ENCODE results near the gene MAVS. TPM values are rescaled to one million over a fixed set of nuclear protein-coding genes. Genes with fewer than 3 reads are reported as not detected.

Gene MAVS
- total and polyA plus RNA-seq, 4 experiments from 2014 or later = 1.2 to 49.3 (median 26.8) TPM

DNA sequence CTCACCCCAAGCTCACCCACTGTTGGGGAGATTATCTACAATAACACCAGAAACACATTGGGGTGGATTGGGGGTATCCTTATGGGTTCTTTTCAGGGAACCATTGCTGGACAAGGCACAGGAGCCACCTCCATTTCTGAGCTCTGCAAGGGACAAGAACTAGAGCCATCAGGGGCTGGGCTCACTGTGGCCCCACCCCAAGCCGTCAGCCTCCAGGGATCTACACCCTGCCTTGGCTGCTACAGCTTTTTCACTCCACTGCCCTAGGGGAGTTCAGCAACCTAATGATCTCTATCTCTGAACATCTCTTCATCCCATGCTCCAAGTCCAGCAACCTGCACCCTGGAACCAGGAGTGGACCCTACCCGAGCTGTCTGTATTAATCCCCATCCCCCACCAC is 21.2 kb downstream of the MAVS start:
- intact Hi-C loops (cut with micrococcal nuclease) = no loop called here
- Histone ChIP-seq H3K27ac (ENCODE audit: low read depth, low read length) (no peak overlapping the region), H3K4me1 (ENCODE audit: insufficient read depth, low read length) (no peaks in the 10 kb centered on the region), H3K27me3 (ENCODE audit: insufficient read depth, low read length) (no peaks in the 10 kb centered on the region), H3K36me3 (ENCODE audit: insufficient read depth, low read length) (peaks cover 44% of the 10 kb centered on the region), H3K9me3 (ENCODE audit: control insufficient read depth in 1 of 2, low read length in 2 of 2) (no peaks in the 10 kb centered on the region), H3K4me3 (ENCODE audit: low read length in 2 of 2) (no peak overlapping the region)
- ChIA-PET CTCF (ENCODE audit: partially characterized antibody) (interaction anchor here (0.6 to 1.2 kb wide), 4 partner anchors 9 to 203 kb away, joined by 3 to 5 read pairs (median 4); no protein-coding TSS in a partner anchor), POLR2A (ENCODE audit: partially characterized antibody) (interaction anchor here (0.9 to 1.3 kb wide), 2 partner anchors 12 to 80 kb away, joined by 3 to 4 read pairs; no protein-coding TSS in a partner anchor)
- Mint-ChIP-seq H3K36me3 (peaks cover 19 to 50% of the 10 kb centered on the region in 2 donors), H3K27me3 (no peaks in the 10 kb centered on the region), H3K4me3 (no peak overlapping the region), H3K27ac (peak overlapping the region in 2 of 7 donors; percentile 6 to 20), H3K9me3 (peaks cover 0 to 1% (median 0%) of the 10 kb centered on the region in 8 donors), H3K4me1 (peaks cover 0 to 5% (median under 1%) of the 10 kb centered on the region in 4 donors)
- no peak for DNase-seq

- peaks cover 0 to 1% (median 0%) of the 10 kb centered on the region in 8 donors for H3K9me3 Mint-ChIP-seq
- intact Hi-C loops (cut with micrococcal nuclease) = no loop called here
- CTCF ChIA-PET (ENCODE audit: partially characterized antibody) = interaction anchor here (0.6 to 1.7 kb wide), 2 partner anchors 15 to 20 kb away, joined by 3 to 5 read pairs; no protein-coding TSS in a partner anchor
- peak overlapping the region in 3 of 7 donors; percentile 10 to 46 (median 31) for H3K27ac Mint-ChIP-seq
- H3K4me3 Mint-ChIP-seq = no peak overlapping the region
- H3K36me3 Mint-ChIP-seq = peaks cover 16 to 45% of the 10 kb centered on the region in 2 donors
- Histone ChIP-seq H3K27me3 (ENCODE audit: insufficient read depth, low read length) (no peaks in the 10 kb centered on the region), H3K4me3 (ENCODE audit: low read length in 2 of 2) (no peak overlapping the region), H3K4me1 (ENCODE audit: insufficient read depth, low read length) (no peaks in the 10 kb centered on the region), H3K36me3 (ENCODE audit: insufficient read depth, low read length) (peaks cover 27% of the 10 kb centered on the region), H3K9me3 (ENCODE audit: control insufficient read depth in 1 of 2, low read length in 2 of 2) (no peaks in the 10 kb centered on the region), H3K27ac (ENCODE audit: low read depth, low read length) (no peak overlapping the region)
- POLR2A ChIA-PET (ENCODE audit: partially characterized antibody) = interaction anchor here (1.2 kb wide), 1 partner anchor 44 kb away, joined by 3 read pairs; no protein-coding TSS in a partner anchor
- no peak for DNase-seq
- H3K27me3 Mint-ChIP-seq = no peaks in the 10 kb centered on the region
- peaks cover 4 to 17% (median 5%) of the 10 kb centered on the region in 4 donors for H3K4me1 Mint-ChIP-seq
Measured at GRCh38 chr20:3869839-3870634, 23.4 kb downstream of the MAVS start.

GRCh38 chr20:3871550-3872265 is 25.1 kb downstream of the MAVS start:
- POLR2A ChIA-PET (ENCODE audit: partially characterized antibody) = interaction anchor here (0.6 kb wide), 1 partner anchor 8 kb away, joined by 3 read pairs; no protein-coding TSS in a partner anchor
- intact Hi-C loops (cut with micrococcal nuclease) = no loop called here

DNA sequence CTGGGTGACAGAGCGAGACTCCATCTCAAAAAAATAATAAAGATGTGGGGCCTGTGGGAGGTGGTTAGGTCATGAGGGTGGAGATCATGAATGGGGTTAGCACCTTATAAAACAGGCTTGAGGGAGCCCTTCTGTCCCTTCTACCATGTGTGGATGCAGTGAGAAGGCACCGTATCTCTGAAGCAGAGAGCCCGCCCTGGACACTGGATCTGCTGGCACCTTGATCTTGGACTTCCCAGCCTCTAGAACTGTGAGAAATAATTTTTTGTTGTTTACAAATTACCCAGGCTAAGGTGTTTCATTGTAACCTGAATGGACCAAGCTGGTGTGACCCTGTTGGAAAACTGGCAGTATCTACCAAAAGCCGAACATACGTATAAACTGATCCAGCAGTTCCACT is 26.9 kb downstream of the MAVS start:
- H3K36me3 ChIP-seq (ENCODE audit: insufficient read depth, low read length) = peaks cover 6% of the 10 kb centered on the region
- no peaks in the 10 kb centered on the region for H3K9me3 ChIP-seq (ENCODE audit: control insufficient read depth in 1 of 2, low read length in 2 of 2)
- Mint-ChIP-seq H3K36me3 (peaks cover 21 to 28% of the 10 kb centered on the region in 2 donors), H3K9me3 (peaks cover 0 to 1% (median 0%) of the 10 kb centered on the region in 8 donors), H3K27ac (peak overlapping the region in 1 of 7 donors; percentile 45), H3K27me3 (no peaks in the 10 kb centered on the region), H3K4me3 (no peak overlapping the region), H3K4me1 (peaks cover 4 to 23% (median 7%) of the 10 kb centered on the region in 4 donors)
- H3K4me3 ChIP-seq (ENCODE audit: low read length in 2 of 2) = no peak overlapping the region
- CTCF ChIA-PET (ENCODE audit: partially characterized antibody) = interaction anchor here (1.3 kb wide), 1 partner anchor 18 kb away, joined by 8 read pairs; no protein-coding TSS in a partner anchor
- H3K27me3 ChIP-seq (ENCODE audit: insufficient read depth, low read length) = no peaks in the 10 kb centered on the region
- POLR2A ChIA-PET (ENCODE audit: partially characterized antibody) = interaction anchor here (1.6 kb wide), 1 partner anchor 18 kb away, joined by 4 read pairs; no protein-coding TSS in a partner anchor
- no peak for DNase-seq
- H3K4me1 ChIP-seq (ENCODE audit: insufficient read depth, low read length) = no peaks in the 10 kb centered on the region
- no peak overlapping the region for H3K27ac ChIP-seq (ENCODE audit: low read depth, low read length)
- intact Hi-C loops (cut with micrococcal nuclease) = no loop called here

More at GRCh38 chr20:3871550-3872265, 25.1 kb downstream of the MAVS start:
- Histone ChIP-seq H3K4me1 (ENCODE audit: insufficient read depth, low read length) (no peaks in the 10 kb centered on the region), H3K4me3 (ENCODE audit: low read length in 2 of 2) (no peak overlapping the region), H3K27me3 (ENCODE audit: insufficient read depth, low read length) (no peaks in the 10 kb centered on the region), H3K36me3 (ENCODE audit: insufficient read depth, low read length) (peaks cover 14% of the 10 kb centered on the region), H3K9me3 (ENCODE audit: control insufficient read depth in 1 of 2, low read length in 2 of 2) (no peaks in the 10 kb centered on the region), H3K27ac (ENCODE audit: low read depth, low read length) (no peak overlapping the region)
- CTCF ChIA-PET (ENCODE audit: partially characterized antibody) = interaction anchor here (1.2 to 1.6 kb wide), 3 partner anchors 14 to 17 kb away, joined by 3 to 4 read pairs (median 3); no protein-coding TSS in a partner anchor
- Mint-ChIP-seq H3K27me3 (no peaks in the 10 kb centered on the region), H3K36me3 (peaks cover 16 to 42% of the 10 kb centered on the region in 2 donors), H3K27ac (peak overlapping the region in 3 of 7 donors; percentile 20 to 27 (median 25)), H3K4me1 (peaks cover 4 to 23% (median 7%) of the 10 kb centered on the region in 4 donors), H3K4me3 (no peak overlapping the region), H3K9me3 (peaks cover 0 to 1% (median 0%) of the 10 kb centered on the region in 8 donors)
- DNase-seq = no peak

DNA sequence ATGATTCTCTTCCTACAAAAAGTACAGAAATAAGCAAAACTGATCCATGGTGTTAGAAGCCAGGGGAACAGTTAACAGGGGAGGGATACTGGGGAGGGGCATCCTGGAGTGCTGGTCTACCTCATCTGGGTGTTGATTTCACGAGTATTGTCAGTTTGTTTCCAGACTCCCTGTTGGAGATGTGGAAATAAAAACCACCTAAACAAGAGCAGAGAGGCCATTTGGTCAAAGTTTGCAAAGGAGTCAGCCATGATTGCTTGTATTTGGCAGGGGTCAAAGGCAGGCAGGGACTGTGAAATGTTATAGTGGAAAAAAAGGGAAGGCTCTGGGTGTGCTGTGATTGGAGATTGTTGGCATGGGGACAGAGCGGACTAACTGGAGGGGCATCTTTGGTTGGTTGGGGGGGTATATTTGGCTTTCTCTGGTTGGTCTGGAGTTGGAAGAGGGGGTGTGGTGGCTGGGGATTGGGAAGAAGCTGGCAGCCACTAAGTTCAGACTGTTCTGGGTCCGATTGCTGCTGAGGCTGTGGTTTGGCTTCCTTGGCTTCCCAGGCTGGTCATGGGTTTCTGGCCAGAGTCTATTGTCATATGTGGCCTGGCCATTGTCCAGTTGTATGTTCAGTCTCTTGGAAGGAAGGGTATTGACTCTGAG is 27.7 kb downstream of the MAVS start:
- Histone ChIP-seq H3K36me3 (ENCODE audit: insufficient read depth, low read length) (peaks cover 6% of the 10 kb centered on the region), H3K27ac (ENCODE audit: low read depth, low read length) (no peak overlapping the region), H3K4me1 (ENCODE audit: insufficient read depth, low read length) (no peaks in the 10 kb centered on the region), H3K9me3 (ENCODE audit: control insufficient read depth in 1 of 2, low read length in 2 of 2) (no peaks in the 10 kb centered on the region), H3K27me3 (ENCODE audit: insufficient read depth, low read length) (no peaks in the 10 kb centered on the region), H3K4me3 (ENCODE audit: low read length in 2 of 2) (no peak overlapping the region)
- Mint-ChIP-seq H3K4me3 (peak overlapping the region in 1 of 8 donors; percentile 54), H3K27ac (peak overlapping the region in 4 of 7 donors; percentile 8 to 65 (median 32)), H3K4me1 (peaks cover 4 to 23% (median 7%) of the 10 kb centered on the region in 4 donors), H3K9me3 (peaks cover 0 to 1% (median 0%) of the 10 kb centered on the region in 8 donors), H3K36me3 (peaks cover 21 to 28% of the 10 kb centered on the region in 2 donors), H3K27me3 (no peaks in the 10 kb centered on the region)
- DNase-seq = no peak
- intact Hi-C loops (cut with micrococcal nuclease) = no loop called here
- ChIA-PET CTCF (ENCODE audit: partially characterized antibody) (interaction anchor here (1.3 to 1.5 kb wide), 2 partner anchors 13 to 19 kb away, joined by 3 to 8 read pairs; no protein-coding TSS in a partner anchor), POLR2A (ENCODE audit: partially characterized antibody) (interaction anchor here (1.5 to 1.6 kb wide), 2 partner anchors 18 to 27 kb away, joined by 3 to 4 read pairs; no protein-coding TSS in a partner anchor)

- H3K36me3 ChIP-seq (ENCODE audit: insufficient read depth, low read length) = peaks cover 6% of the 10 kb centered on the region
- peaks cover 4 to 23% (median 7%) of the 10 kb centered on the region in 4 donors for H3K4me1 Mint-ChIP-seq
- H3K4me3 Mint-ChIP-seq = no peak overlapping the region
- H3K4me3 ChIP-seq (ENCODE audit: low read length in 2 of 2) = no peak overlapping the region
- ChIA-PET CTCF (ENCODE audit: partially characterized antibody) (interaction anchor here (1.1 to 1.5 kb wide), 3 partner anchors 12 to 114 kb away, joined by 3 to 4 read pairs (median 3); no protein-coding TSS in a partner anchor), POLR2A (ENCODE audit: partially characterized antibody) (interaction anchor here (1.0 to 1.5 kb wide), 4 partner anchors 9 to 26 kb away, joined by 3 to 4 read pairs (median 3); no protein-coding TSS in a partner anchor)
- no peak overlapping the region for H3K27ac ChIP-seq (ENCODE audit: low read depth, low read length)
- no peaks in the 10 kb centered on the region for H3K27me3 Mint-ChIP-seq
- H3K9me3 ChIP-seq (ENCODE audit: control insufficient read depth in 1 of 2, low read length in 2 of 2) = no peaks in the 10 kb centered on the region
- H3K27me3 ChIP-seq (ENCODE audit: insufficient read depth, low read length) = no peaks in the 10 kb centered on the region
- DNase-seq = no peak
- H3K27ac Mint-ChIP-seq = no peak overlapping the region
- H3K9me3 Mint-ChIP-seq = peaks cover 0 to 1% (median 0%) of the 10 kb centered on the region in 8 donors
- intact Hi-C loops (cut with micrococcal nuclease) = no loop called here
- no peaks in the 10 kb centered on the region for H3K4me1 ChIP-seq (ENCODE audit: insufficient read depth, low read length)
- H3K36me3 Mint-ChIP-seq = peaks cover 21 to 28% of the 10 kb centered on the region in 2 donors
Measured at GRCh38 chr20:3875378-3875974, 28.8 kb downstream of the MAVS start.

Measured in CD4-positive, alpha-beta memory T cell (primary cell).